ENCODE measurements around the gene NSUN4.

DNA sequence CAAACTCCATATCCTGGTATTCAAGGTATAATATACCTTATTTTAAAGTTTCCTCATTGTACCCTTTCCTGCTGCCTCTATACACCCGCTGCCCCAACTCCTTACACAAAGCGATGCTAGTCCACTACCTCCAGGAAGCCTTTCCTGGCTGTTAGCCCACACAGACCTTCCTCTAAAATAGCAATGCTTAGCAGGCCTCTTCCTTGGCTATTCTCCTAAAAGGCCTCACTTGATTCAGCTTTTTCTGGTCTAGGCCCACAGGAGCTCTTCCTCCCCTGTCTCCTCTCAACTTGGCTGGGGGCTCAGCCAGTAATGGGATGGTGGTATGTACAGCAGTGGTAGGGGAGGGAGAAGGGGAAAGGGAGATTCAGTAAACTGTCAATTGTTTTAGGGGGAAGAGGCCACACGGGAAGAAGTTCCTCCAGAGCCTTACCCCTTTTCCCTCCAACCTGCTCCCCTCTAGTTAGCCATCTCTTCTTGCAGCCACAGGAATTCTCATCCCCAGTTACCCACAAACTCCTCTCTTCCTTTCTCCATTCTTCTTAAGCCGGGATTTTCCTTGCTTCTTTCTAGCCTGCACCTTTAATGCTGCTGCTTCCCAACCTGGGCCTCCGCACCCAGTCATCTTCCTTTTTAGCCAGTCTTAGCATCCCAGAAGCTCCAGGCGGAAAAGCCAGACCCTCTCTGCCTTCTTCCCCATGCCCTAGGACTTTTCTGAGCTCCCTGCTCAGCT, 39.8 kb upstream of the NSUN4 start:
- TF ChIP-seq POLR2A (IDR thresholded peaks at IDR 0.05; ENCODE audit: low read depth, low read length) (no peak), TAF1 (IDR thresholded peaks at IDR 0.05; ENCODE audit: low read depth, low read length) (no peak), POLR2AphosphoS5 (IDR thresholded peaks at IDR 0.05; ENCODE audit: low read depth, low read length) (no peak), SPI1 (IDR thresholded peaks at IDR 0.05; ENCODE audit: low read depth, low read length) (no peak), POU2F2 (IDR thresholded peaks at IDR 0.05; ENCODE audit: low read depth, low read length) (no peak)

Data from GM12891 (cell line).